ENCODE results near the gene P2RY13. TPM values are rescaled to one million over a fixed set of nuclear protein-coding genes. Genes with fewer than 3 reads are reported as not detected.

The P2RY13 gene
- total RNA-seq, 1 donor from 2014 or later, result 1.0 TPM

DNA sequence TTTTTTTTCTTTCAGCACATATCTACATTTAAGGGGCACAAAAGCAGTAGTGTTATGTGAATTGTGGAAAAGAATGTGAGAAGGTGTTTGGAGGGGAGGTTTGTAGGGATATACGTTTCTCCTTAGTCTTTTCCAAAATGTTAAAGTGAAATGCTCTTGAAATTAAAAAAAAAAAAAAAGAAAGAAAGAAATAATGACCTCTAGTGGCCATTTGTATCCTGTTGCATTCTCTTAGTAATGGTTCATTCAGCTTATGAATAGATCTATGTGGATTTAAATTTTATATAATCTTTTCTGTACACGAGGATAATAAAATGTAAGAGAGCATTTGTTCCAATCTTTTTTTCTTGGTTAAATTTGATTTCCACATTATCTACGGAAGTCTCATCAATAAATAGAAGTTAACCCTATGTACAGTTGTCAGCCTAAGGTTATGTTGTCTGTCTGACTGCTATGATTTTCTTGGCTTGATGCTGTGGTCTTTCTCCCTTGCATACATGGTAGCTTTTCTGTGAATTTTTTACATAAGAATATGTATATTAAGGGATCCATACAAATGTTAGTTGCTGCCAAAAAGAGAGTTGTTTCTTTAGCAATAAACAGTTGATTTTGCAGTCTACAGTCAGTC is 1.7 kb downstream of the P2RY13 start:
- DNase-seq (no peak), ATAC-seq (ENCODE audit: poor library complexity) (peak; percentile 46)
- intact Hi-C loops (cut with DNase I), result no loop called here

DNA sequence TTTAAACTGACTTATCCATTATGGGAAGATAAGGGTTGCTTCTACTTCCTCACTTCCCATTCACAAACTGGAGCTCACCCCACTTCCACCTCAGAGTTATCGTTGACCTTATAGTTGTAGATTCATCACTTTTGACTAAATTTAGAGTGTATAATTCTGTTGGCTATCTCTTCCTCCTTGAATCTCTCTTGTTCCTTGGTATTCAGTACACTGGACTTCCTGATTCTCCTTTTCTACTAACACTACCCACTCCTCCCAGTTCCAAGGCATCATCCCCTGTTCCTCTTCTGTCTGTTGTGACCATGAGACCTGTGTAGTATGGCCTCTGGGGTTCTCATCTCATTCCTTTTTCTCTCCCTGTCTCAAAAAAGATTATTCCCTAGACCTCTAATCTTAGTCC is 6.8 kb downstream of the P2RY13 start:
- DNase-seq (no peak), ATAC-seq (ENCODE audit: poor library complexity) (peak; percentile 43)
- intact Hi-C loops (cut with DNase I), result no loop called here

DNA sequence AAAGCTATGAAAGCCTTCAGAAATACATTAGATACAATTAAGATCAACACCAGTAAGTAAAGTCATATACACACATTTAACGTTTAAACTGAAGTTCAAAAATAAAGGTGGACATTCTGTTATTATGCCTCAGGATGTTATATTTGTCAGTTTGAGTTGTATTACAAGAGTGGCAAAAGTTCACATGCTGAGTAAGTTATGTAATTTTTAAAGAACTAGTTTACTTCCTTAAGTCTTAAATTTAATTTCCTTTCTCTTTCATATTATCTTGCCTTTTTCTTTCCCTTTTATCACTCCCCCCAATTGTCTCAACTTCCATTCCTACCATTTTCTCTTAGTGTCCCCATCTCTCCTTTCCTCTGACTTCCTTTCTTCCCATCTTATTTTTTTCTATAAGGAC is 7.8 kb downstream of the P2RY13 start:
- DNase-seq (no peak), ATAC-seq (ENCODE audit: poor library complexity) (no peak)
- intact Hi-C loops (cut with DNase I), result no loop called here

DNA sequence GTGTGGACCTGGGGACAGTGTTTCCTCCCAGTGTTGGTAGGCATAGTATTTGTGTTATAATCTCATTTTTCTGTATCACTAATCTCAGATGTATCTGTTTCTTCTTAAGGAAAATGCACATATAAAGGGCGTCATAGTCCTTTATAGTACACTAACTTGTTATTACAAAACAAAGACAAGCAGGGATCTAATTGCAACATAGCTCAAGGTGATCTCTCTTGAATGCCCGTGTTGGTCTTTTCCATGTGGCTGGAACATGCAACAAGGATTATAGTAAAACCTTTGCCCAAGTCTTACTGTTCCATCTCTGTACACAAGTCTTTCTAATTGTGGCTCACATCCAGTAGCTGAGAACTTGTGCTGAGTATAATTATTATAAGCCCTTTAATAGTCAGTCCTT is 9.2 kb downstream of the P2RY13 start:
- no peak for DNase-seq
- intact Hi-C loops (cut with DNase I), result no loop called here
- no peak for ATAC-seq (ENCODE audit: poor library complexity)

DNA sequence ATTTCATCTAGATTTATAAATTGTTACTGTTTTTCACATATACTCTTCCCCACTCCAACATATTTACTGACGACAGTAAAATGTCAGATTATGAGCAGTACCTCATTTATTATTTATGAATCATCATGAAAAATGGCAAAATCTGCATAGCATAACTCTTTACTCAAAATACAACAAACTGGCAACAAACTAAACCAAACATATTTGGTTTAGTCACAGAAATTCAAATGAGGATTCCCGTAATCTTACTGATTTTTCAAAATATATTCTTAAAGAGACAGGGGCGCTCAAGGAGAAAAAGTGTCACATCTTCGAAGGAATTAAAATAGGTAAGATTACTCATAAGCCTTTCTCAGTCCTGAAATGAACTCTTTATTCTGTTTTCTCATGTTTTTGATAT is 9.7 kb downstream of the P2RY13 start:
- ATAC-seq (ENCODE audit: poor library complexity), result no peak
- intact Hi-C loops (cut with DNase I), result no loop called here
- DNase-seq, result no peak

DNA sequence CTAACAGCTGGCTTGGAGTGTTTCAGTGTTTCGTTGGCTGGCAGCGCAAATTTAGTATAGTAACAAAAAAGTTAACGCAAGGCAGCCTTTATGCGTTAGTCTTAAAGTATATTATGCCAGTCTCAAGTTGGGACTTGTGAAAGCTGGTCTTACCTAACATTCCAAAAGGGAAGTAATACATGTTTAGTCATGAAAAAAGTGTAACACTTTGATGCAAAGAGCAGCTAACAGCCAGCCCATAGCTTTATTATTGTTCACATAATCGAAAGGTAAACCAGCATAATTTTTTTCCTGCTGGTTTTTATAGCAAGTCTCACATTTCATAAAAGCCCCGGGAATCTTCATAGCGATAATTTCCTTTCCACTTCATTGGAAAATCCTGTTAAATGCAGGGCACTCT is 10.4 kb downstream of the P2RY13 start:
- intact Hi-C loops (cut with DNase I), result no loop called here
- no peak for ATAC-seq (ENCODE audit: poor library complexity)
- DNase-seq, result no peak

DNA sequence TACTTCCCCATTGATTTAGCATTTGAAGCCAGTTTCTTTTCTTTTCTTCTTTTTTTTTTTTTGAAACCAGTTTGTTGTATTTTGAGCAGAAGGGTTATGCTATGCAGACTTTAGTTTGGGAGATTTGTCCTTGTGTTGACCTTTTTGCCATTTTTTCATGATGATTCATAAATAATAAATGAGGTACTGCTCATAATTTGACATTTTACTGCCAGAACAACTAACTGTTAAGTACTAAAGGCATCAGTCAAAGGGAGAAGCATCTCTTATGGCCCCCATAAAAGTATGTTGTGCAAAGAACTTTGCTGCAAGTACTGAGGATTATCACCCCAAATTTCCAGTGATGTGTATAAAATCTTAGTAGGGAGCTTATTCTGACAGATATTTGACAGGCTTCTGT is 11.0 kb downstream of the P2RY13 start:
- DNase-seq (no peak), ATAC-seq (ENCODE audit: poor library complexity) (no peak)
- intact Hi-C loops (cut with DNase I), result no loop called here

DNA sequence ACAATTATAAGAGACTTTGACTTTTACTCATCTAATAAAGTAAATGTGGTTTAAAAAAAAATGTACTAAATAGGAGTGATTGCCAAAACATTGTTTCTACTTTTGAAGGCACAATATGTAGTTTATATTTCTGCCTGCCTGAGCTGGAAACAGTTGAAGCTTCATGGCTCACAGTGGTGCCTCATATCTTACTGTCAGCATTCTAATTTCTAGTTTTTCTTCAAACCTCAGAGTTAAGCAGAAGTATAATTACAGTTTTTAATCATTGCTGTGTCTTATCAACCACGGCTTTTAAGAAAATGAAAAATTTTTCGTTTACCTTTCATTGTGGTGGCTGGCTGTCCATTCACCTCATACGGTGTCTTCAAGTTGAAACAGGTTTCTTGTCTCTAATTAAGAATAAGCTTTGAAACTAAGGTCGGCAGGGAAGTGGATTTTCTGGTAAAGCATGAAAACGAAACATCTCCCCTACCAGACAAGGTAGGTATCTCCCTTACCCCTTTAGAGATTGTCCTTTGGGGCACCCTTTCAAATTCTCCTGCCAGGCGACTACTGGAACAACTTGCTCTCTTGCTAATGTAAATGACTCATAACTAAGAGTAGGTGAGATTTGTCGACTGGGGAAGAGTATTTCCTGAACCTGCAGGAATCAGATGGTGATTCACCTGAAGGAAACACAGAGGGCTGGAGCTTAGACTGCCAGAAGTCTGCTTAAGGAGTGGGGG is 12.9 kb downstream of the P2RY13 start, which contains the start of gene GPR87:
Gene GPR87 (minus strand): TSS at position 554 of the 725 bp plus-strand sequence. CDS start 16,720 bp downstream, outside the sequence.
- DNase-seq (no peak), ATAC-seq (ENCODE audit: poor library complexity) (no peak)
- intact Hi-C loops (cut with DNase I), result no loop called here

DNA sequence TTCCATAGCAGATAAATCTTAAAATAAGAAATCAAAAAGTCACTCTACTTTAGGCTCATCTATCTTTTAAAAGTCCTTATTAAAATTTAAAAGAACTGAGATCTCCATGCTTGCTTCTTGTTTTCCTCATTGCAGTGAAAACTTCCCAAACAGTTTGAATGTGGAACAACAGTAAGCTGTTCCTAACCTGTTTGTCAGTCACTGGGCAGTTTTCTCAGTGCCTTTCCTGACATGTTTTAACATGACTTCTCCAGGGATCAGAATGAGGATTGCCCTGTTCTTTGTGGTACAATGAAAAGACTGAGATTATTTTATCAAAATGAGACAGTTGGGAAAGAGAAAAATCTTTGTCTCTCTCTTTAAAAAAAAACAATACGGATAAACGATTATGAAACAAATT is 13.5 kb downstream of the P2RY13 start:
- ATAC-seq (ENCODE audit: poor library complexity), result no peak

DNA sequence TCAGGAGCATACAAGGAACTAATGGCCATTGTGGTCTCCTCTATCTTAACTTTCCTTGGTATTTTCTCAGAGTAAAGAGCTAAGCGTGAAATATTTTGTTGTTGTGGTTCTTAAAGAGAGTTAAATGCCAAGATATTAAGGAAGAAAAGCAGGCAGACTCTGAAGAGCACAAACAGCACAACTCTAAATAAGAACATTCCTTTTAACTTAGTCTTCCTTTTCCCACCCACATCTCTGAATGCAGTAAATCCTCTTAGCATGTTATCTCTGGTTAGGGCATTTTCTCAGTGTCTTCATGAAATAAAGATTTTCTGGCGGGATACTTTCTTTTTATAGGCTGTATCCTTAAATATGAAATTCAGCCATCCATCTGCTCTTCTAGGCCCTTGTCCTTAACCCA is 14.2 kb downstream of the P2RY13 start:
- ATAC-seq (ENCODE audit: poor library complexity) (no peak), DNase-seq (no peak)
- intact Hi-C loops (cut with DNase I), result no loop called here

More for the DNA sequence above, 13.5 kb downstream of the P2RY13 start:
- no peak for DNase-seq
- intact Hi-C loops (cut with DNase I), result no loop called here

DNA sequence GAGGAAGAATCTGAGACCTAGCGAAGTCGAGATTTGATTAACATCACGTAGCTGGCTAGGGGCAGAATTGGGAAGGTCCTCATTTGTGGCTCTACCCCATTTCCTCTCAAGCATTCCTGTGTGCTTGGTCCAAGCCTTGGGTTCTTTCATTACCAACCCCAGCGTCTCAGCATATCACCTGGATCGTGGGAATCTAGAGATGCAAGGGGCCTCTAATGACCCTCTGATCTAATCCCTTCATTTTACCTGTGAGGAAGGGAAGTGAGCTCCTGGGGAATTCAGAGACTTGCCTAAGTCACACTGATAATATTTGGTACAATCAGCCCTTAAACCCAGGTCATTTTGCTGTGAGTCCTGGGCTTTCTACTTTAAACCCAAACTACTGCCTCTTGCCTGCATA is 14.8 kb downstream of the P2RY13 start:
- no peak for DNase-seq
- intact Hi-C loops (cut with DNase I), result no loop called here
- ATAC-seq (ENCODE audit: poor library complexity), result no peak

DNA sequence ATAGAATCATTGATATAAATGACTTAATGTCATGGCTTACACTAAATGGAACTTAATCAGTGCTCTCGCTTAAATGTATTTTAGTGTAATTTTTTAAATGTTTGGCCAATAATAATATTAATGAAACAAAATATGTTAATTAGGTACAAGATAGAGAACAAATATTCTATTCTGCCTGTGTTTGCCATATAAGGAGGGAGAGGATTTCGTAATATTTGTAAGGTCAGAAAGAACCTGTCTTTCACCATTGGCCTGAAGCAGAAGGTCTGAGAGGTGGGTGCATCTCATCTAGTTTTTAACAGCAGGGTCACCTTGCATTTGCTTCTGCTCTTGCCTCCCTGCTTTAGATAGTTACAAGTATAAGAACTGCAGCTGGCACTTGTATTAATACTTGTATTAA is 15.2 kb downstream of the P2RY13 start:
- DNase-seq (no peak), ATAC-seq (ENCODE audit: poor library complexity) (no peak)
- intact Hi-C loops (cut with DNase I), result no loop called here

DNA sequence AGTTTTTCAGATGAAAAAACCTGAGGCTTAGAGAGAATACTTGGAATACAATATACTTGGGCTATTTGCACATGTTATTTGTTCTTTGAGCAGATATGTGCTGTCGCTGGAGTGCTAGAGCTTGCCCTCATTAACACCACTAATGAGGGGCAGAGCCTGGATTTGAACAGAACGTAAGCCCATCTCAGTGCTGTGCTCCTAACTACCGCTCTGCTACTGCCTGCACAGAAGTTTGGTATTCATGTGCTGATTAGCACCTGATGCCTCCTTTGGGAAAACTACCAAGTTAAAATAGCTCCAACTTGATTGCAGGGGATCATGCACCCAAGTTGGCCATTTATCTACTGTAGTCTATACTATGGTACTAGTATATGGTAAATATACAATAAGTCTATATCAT is 16.4 kb downstream of the P2RY13 start:
- no peak for ATAC-seq (ENCODE audit: poor library complexity)
- no peak for DNase-seq

DNA sequence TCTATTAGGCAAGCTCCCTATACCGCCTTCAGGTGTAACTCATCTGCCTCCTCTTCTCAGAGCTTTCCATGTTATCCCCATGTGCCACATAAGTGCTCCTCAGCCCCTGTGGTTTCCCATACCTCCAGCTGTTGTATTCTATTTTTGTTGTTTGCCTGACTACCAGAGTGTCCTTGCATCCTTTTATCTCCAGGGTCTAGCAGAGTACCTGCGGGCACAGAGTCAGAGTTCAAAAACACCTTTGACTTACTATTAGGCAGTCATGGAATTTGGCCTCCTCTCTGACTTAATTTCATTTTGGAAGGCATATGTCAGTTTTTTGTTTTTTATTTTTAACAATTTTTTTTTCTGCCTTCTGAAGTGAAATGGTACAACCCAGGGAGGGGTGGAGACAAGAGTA is 19.8 kb downstream of the P2RY13 start:
- DNase-seq, result no peak
- no peak for ATAC-seq (ENCODE audit: poor library complexity)
- intact Hi-C loops (cut with DNase I), result no loop called here

More for the DNA sequence above, 16.4 kb downstream of the P2RY13 start:
- intact Hi-C loops (cut with DNase I), result no loop called here

DNA sequence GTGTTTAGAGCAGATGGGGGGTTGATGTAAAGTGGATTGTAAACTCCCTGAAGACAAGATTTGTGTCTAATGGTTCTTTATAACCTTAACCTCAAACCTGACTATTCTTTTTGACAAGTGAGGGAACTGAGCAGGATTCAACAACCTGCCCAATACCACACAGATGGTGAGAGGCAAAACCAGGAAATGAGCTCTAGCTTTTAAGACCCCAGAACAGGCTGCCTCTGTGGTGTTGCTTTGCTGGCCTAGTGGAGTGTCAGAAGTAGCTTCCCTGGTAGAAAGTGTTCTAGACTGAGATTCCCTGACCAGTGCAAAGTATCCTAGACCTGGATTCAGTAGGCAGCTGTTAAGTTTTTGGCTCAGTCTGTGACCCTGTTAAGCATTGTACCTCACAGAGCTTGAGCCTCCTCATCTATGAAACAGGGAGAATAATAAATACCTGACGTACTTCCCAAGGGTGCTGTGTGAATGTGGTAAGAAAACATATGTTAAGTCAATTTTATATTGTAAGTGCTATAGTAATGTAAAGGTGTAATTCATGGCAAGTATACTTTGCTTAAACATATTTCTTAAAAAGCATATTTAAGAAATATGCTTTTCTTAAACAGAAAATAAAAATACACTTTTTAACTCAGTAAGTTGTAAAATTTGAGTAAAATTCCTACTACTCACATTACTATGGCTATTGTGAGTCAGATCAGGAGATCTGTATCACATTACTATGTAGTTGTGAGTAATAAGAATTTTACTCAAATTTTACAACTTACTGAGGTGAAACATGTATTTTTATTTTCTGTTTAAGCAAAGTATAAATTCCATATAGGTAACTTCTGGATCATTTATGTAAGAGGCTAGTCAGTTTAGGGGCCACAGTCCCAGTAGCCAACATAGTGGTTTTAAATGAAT is 21.5 kb downstream of the P2RY13 start:
- intact Hi-C loops (cut with DNase I), result no loop called here
- ATAC-seq (ENCODE audit: poor library complexity) (no peak), DNase-seq (no peak)

DNA sequence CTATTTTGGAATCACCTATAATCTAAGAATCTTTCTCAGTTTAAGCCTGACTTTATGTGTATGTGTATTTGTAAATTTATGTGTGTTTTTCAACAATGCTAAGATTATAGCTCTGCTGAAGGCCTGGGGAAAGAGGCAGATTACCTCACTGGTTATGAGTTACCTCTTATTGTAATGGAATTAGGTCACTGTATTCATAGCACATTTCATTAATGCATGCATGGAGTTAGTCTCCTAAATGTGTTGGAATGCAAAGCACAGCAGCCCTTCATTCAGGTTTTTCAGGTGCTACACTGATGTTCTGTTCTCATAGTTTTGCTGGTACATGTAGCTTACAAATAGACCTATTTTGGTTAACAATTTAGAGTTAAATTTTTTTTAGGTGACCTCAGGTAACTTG is 22.2 kb downstream of the P2RY13 start:
- no peak for DNase-seq
- no peak for ATAC-seq (ENCODE audit: poor library complexity)
- intact Hi-C loops (cut with DNase I), result no loop called here

DNA sequence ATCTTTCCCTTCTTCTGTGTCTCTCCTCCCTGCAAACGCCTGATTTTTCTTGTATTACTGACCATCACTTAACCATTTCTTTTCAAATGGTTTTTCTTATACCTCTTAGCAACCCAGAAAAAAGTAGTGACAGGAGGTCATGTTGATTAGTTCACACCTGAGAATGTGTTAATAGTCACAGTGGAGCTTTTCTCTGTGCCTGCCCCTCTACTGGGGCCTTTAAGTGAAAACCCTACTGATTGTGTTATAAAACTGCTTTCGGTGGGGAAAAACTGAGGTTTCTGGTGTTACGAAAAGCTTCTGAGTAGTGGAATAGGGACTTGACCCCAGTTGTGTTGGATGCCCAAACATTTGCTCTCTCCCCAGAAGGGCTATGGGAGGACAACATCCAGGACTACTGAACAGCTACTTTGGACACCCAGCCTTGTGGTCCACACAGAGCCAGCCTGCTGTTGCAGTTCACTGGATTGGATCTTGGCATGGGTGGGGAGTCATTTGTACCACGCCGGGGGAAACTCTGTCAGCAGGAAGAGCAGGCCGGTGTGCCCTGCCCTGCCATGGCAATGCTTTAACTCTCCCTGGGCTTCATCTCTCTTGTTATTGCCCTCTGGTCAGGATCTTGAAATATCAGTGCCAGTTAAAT is 23.1 kb downstream of the P2RY13 start:
- no peak for DNase-seq
- no peak for ATAC-seq (ENCODE audit: poor library complexity)
- intact Hi-C loops (cut with DNase I), result no loop called here

DNA sequence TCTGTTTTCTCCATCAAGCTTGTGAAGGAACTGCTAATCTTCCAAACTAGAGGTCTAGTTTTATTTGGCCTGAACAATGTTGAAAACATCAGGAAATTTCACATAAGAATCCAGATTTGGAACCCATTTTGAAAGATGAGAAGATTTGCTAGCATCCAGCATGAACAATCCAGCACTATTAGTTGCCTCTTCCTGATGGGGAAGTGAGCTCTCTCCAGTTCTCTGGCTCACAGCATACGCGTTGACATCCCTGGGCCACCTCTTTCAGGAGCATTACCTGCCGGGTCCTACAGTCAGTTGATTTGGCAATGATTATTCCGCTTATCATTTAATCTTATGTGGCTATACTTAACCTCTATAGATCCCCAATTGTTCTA is 23.6 kb downstream of the P2RY13 start:
- DNase-seq, result no peak
- ATAC-seq (ENCODE audit: poor library complexity), result no peak
- intact Hi-C loops (cut with DNase I), result no loop called here

DNA sequence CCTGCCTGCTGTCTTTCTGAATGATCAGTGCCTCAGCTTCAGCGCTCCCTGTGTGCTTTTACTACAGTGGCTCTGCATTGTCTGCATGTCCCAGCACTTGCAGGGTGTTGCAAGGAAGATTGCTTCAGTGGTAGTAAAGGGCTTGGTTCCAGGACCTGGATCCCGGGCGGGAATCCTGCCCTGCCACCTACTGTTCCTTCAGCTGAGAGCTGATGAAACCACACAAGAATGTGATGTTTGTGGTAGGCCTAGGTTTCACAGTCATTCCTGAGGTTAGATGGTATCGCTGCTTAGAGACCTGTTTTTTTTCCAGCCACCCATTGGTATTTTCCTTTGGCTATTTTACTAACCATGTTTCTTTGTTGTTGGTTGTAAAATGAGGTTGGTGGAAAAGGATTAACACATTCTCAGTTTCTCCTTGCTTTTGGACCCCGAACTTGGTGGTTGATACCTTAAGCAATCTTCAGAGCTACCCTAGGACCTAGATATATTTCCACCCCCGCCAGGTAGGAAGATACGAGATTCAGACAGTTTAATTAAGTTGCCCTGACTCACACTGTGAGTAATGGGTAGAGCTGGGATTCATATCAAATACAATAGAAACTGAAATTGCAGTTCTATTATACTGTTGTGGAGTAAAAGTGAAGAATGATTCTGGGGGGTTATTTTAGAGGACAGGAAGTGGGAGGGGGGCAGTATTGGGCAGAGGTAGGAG is 24.1 kb downstream of the P2RY13 start:
- ATAC-seq (ENCODE audit: poor library complexity), result peak; percentile 41
- intact Hi-C loops (cut with DNase I), result no loop called here
- peak; percentile 50 for DNase-seq

Data from Right ventricle myocardium superior (tissue), 1 donor.